Measurements from ENCODE around the gene ALG5. TPM values are rescaled to one million over a fixed set of nuclear protein-coding genes. Genes with fewer than 3 reads are reported as not detected.

Gene ALG5
- total RNA-seq, 1 experiment from 2014 or later, result 39.4 TPM

DNA sequence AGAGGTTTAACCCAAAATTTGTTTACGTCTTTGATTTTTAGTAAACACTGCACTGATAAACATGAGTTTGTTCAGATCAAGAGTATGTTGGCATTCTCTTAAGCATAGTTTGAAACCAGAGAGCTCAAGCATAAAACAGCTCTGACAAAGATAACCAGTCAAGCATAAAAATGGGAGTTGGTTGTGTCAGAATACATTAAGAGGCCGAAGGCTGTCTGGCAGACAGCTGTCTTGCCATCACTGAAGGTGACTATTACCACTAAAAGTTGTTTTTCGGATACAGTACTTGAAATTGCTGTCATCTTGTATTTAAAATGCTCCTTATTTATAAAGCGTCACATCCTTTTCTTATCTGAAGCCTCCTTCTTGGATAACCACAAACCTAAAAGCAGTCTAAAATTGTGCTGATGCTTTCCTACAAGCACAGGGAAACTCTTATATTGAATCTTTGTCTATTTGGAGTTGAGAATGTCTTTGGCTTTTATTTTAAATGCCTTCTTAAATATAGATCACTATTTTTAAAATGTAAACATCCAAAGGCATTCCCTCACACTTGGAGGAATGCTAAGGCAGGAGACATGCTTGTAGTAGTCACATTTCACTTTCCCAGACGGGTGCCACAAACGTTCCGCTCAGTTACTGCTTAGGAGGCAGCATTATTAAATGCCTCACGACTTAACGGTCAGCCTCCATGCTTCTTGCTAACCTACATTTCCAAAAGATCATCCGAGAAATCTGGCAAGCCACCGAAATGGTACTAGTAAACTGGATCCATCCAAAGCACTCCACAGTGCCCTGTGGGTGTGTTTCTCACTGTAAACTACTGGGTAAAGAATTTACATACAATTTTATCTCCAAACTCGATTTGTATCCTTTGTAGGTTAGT is 80.7 kb downstream of the ALG5 start:
- DNase-seq (ENCODE audit: low read depth in 1 of 2, low spot score in 2 of 2), result no peak
- no peaks in the 10 kb centered on the region for H3K27me3 ChIP-seq (replicated peaks)
- peak overlapping the region; percentile 93 for H3K27ac ChIP-seq
- peak overlapping the region; percentile 51 for H3K4me3 ChIP-seq
- peaks cover 4% of the 10 kb centered on the region; the same call in 1 of the 2 replicates for H3K36me3 ChIP-seq
- peaks cover 34% of the 10 kb centered on the region for H3K4me1 ChIP-seq (replicated peaks)
- no peaks in the 10 kb centered on the region for H3K9me3 ChIP-seq (replicated peaks)

DNA sequence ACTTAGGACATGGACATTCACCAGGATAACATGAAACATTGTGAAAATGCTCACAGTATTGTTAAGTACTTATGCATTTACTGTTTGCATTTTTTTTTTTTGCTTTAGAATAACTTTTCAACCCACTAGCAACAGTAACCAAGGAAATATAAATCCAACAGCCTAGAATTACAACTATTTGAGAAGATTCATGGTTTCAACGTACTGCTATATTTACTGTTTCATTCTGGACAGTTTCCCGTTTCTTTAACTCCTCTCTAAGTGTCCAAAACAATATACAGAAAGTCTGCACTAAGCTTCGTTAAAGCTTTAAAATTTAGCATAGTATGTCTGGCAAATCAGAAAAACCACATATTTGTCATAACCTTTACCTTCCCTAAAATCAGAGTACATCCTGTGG is 81.8 kb downstream of the ALG5 start:
- Histone ChIP-seq H3K4me1 (replicated peaks) (peaks cover 46% of the 10 kb centered on the region), H3K9me3 (replicated peaks) (no peaks in the 10 kb centered on the region), H3K27ac (peak overlapping the region; percentile 93), H3K4me3 (no peak overlapping the region), H3K36me3 (peaks cover 4% of the 10 kb centered on the region; the same call in 1 of the 2 replicates), H3K27me3 (replicated peaks) (no peaks in the 10 kb centered on the region)
- no peak for DNase-seq (ENCODE audit: low read depth in 1 of 2, low spot score in 2 of 2)

DNA sequence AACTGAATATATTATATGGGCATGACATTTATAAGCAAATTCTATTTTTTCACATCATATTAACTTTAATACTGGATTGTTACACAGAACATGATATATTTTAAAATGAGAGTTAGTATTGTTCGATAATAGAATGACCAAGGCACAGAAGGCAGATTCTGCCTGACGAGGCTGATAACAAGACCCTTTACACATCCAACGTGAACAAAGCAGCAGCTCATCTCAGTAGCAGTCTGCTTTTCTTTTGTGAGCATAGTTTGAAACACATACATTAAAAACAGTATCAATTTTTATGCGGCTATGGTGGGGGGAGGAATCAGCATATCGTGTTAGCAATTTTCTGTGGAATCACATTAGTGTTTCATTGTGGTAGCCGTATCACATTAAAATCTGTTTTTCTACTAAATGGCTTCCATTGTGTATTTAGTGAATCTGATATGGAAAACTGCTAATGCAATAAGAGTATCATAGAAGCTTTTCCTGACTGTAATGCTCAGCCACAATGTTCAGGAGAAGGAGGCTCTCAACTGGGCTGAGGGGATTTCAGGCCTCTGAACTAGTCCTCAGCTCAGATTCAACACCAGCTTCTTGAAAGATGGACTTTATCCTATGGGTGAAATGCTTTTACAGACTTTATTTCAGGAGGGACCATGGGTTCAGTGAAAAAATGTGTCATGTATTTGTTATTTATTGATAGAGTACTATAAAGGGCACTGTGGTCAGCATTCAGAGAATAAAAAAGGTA is 83.1 kb downstream of the ALG5 start:
- H3K27ac ChIP-seq, result no peak overlapping the region
- DNase-seq (ENCODE audit: low read depth in 1 of 2, low spot score in 2 of 2), result no peak

DNA sequence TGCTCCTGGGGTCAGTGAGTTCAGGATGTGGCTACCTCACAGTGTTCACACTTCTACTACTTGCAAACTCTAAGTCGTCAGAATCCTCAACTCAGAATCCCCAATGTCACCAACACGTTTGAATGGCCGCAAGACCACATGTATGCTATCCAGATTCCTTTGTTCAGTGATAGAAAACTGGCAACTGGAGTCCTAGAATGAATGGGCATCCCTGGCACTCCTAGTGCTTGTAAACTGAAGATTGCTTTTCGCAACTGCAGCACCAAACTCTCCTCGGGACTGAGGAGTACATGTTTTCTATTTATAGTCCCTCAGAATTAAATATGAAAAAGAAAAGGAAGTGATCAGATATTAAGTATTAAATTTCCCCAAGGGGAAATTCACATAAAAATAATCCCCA is 84.0 kb downstream of the ALG5 start:
- Histone ChIP-seq H3K27me3 (replicated peaks) (no peaks in the 10 kb centered on the region), H3K36me3 (peaks cover 4% of the 10 kb centered on the region; the same call in 1 of the 2 replicates), H3K9me3 (replicated peaks) (no peaks in the 10 kb centered on the region), H3K27ac (no peak overlapping the region), H3K4me1 (replicated peaks) (peaks cover 41% of the 10 kb centered on the region), H3K4me3 (no peak overlapping the region)
- DNase-seq (ENCODE audit: low read depth in 1 of 2, low spot score in 2 of 2), result no peak

More for the DNA sequence above, 83.1 kb downstream of the ALG5 start:
- Histone ChIP-seq H3K9me3 (replicated peaks) (no peaks in the 10 kb centered on the region), H3K4me1 (replicated peaks) (peaks cover 48% of the 10 kb centered on the region), H3K27me3 (replicated peaks) (no peaks in the 10 kb centered on the region), H3K4me3 (no peak overlapping the region), H3K36me3 (peaks cover 4% of the 10 kb centered on the region; the same call in 1 of the 2 replicates)

DNA sequence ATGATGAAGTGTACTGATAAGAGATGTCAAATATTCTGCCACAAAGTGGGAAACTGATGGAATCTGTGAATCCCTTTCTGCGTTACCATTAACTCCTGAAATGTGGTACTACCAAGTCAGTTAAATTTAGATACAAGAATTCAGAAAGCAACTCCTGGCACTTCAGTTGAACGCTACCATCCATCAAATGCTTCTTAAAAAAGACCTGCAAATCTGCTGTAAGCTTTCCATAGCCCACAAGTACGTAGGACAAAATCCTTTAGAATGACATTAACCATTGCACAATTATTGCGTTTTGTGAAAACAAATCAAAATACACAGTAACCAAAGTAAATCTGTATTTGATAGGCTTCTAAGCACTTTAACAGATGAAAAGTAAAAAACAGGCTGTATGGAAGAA is 84.5 kb downstream of the ALG5 start:
- no peak for DNase-seq (ENCODE audit: low read depth in 1 of 2, low spot score in 2 of 2)
- Histone ChIP-seq H3K4me3 (no peak overlapping the region), H3K27ac (no peak overlapping the region), H3K36me3 (peaks cover 4% of the 10 kb centered on the region; the same call in 1 of the 2 replicates), H3K4me1 (replicated peaks) (peaks cover 41% of the 10 kb centered on the region), H3K27me3 (replicated peaks) (no peaks in the 10 kb centered on the region), H3K9me3 (replicated peaks) (no peaks in the 10 kb centered on the region)

DNA sequence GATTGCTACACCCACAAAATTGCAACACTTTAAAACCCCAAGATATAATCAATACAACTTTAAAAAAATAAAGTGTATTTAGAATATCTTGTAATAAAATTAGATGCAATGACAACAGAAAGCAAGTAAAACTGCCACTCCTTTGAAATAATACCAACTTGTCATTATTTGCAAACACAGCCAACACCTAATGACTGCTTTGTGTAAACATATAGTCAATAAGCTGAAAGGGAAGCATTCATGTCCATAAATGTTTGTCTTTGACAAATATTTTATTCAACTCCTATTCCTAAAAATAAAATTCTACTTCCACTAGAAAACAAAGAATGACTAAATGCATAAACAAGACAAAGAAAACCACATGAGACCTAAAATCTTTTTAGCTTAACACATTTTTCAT is 85.7 kb downstream of the ALG5 start:
- no peak for DNase-seq (ENCODE audit: low read depth in 1 of 2, low spot score in 2 of 2)
- no peaks in the 10 kb centered on the region for H3K9me3 ChIP-seq (replicated peaks)

DNA sequence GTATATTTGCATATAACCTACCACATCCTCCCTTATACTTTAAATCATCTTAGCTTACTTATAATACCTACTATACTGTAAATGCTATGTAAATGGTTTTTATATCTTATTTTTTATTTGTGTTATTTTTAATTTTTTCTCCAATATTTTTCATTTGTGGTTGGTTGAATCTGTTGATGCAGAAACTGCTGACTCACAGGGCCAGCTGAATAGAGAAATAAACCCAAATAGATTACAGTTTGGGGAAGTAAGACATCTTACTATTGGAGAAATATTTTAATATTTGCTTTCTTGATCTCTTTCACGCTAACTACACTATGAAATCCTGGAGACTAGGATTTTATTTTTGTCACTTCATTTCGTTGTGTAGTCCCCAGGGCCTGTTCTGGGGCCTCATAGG is 86.2 kb downstream of the ALG5 start:
- no peak for DNase-seq (ENCODE audit: low read depth in 1 of 2, low spot score in 2 of 2)
- Histone ChIP-seq H3K27ac (no peak overlapping the region), H3K4me1 (replicated peaks) (peaks cover 36% of the 10 kb centered on the region), H3K4me3 (no peak overlapping the region), H3K9me3 (replicated peaks) (no peaks in the 10 kb centered on the region), H3K36me3 (peaks cover 4% of the 10 kb centered on the region; the same call in 1 of the 2 replicates), H3K27me3 (replicated peaks) (no peaks in the 10 kb centered on the region)

More for the DNA sequence above, 85.7 kb downstream of the ALG5 start:
- H3K27me3 ChIP-seq (replicated peaks), result no peaks in the 10 kb centered on the region
- peaks cover 41% of the 10 kb centered on the region for H3K4me1 ChIP-seq (replicated peaks)
- H3K4me3 ChIP-seq, result no peak overlapping the region
- peaks cover 4% of the 10 kb centered on the region; the same call in 1 of the 2 replicates for H3K36me3 ChIP-seq
- no peak overlapping the region for H3K27ac ChIP-seq

DNA sequence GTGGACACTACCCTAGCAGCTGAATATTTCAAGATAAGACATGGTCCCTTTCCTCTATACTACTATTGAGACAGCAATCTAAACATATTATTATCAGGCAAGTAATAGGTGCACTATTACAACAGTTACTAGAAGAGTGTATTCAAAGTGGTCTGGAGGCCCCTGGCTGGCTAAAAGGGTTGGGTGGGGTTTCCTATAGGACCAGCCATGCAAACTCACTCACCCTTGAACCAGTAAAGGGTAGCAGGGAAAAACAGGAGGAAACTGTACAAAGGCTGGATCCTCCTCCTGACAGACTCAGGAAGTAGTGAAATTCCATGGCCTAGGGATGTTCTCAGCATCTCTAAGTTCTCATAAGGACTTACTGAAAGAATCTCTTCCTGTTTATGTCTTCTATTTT is 86.8 kb downstream of the ALG5 start:
- no peak for DNase-seq (ENCODE audit: low read depth in 1 of 2, low spot score in 2 of 2)
- H3K4me3 ChIP-seq, result no peak overlapping the region
- peaks cover 30% of the 10 kb centered on the region for H3K4me1 ChIP-seq (replicated peaks)
- no peaks in the 10 kb centered on the region for H3K9me3 ChIP-seq (replicated peaks)
- H3K27me3 ChIP-seq (replicated peaks), result no peaks in the 10 kb centered on the region
- no peak overlapping the region for H3K27ac ChIP-seq
- H3K36me3 ChIP-seq, result peaks cover 4% of the 10 kb centered on the region; the same call in 1 of the 2 replicates

DNA sequence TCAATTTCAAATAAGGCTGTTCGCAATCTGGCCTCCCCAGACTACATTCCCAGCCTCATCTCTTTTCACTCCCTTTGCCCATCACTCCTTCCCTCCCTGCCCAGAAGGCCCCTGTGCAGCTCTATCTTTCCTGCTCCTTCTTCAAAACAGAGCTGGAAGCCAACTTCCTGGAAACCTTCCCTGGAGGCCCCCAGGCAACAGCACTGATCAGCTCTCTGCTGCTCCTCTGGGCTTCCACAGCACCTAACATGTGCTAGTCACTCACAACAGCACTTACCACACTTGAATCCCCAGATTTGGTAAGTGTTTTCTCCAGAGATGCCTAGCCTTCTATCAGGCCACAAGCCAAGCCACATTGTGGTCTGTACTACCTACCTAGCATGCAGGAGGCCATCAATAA is 88.6 kb downstream of the ALG5 start:
- H3K27me3 ChIP-seq (replicated peaks), result no peaks in the 10 kb centered on the region
- DNase-seq (ENCODE audit: low read depth in 1 of 2, low spot score in 2 of 2), result no peak
- H3K27ac ChIP-seq, result no peak overlapping the region
- no peaks in the 10 kb centered on the region for H3K9me3 ChIP-seq (replicated peaks)
- H3K4me3 ChIP-seq, result no peak overlapping the region
- H3K36me3 ChIP-seq, result peaks cover 9% of the 10 kb centered on the region; the same call in 1 of the 2 replicates
- H3K4me1 ChIP-seq (replicated peaks), result peaks cover 19% of the 10 kb centered on the region

DNA sequence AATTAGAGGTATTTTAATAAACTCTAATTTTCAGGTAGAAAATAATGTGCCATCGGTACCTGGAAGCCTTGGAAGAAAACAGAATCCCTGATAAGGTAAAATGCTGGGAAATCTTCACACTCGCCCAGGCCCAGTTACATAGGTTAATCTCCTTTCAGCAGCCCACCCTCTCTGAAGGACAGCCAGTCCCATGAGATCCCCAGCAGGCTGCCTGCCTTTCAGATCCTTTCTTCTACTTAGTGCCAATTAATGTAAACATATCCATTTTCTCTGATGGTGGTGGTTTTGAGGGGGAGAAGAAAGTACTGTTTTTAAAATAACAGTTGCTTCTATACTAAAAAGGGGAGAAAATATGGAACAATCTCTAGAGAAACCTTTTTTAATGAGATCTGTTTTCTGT is 91.3 kb downstream of the ALG5 start:
- Histone ChIP-seq H3K9me3 (replicated peaks) (no peaks in the 10 kb centered on the region), H3K27ac (no peak overlapping the region), H3K4me1 (replicated peaks) (peaks cover 7% of the 10 kb centered on the region), H3K27me3 (replicated peaks) (no peaks in the 10 kb centered on the region), H3K4me3 (no peak overlapping the region), H3K36me3 (peaks cover 13% of the 10 kb centered on the region; the same call in 1 of the 2 replicates)
- DNase-seq (ENCODE audit: low read depth in 1 of 2, low spot score in 2 of 2), result no peak

DNA sequence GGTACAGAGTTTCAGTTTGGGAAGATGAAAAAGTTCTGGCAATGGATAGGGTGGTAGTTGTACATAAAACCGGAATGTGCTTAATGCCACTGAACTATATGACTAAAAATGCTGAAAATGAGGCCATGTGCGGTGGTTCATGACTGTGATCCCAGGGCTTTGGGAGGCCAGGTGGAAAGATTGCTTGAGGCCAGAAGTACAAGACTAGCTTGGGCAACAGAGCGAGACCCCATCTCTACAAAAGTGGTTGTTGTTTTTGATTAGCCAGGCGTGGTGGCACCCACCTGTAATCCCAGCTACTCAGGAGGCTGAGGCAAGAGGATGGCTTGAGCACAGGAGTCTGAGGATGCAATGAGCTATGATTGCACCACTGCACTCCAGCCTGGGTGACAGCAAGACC is 91.9 kb downstream of the ALG5 start:
- no peak for DNase-seq (ENCODE audit: low read depth in 1 of 2, low spot score in 2 of 2)
- no peak overlapping the region for H3K27ac ChIP-seq
- peaks cover 13% of the 10 kb centered on the region; the same call in 1 of the 2 replicates for H3K36me3 ChIP-seq
- no peaks in the 10 kb centered on the region for H3K9me3 ChIP-seq (replicated peaks)
- H3K4me1 ChIP-seq (replicated peaks), result peaks cover 1% of the 10 kb centered on the region; the same call in 1 of the 2 replicates
- no peaks in the 10 kb centered on the region for H3K27me3 ChIP-seq (replicated peaks)
- no peak overlapping the region for H3K4me3 ChIP-seq

DNA sequence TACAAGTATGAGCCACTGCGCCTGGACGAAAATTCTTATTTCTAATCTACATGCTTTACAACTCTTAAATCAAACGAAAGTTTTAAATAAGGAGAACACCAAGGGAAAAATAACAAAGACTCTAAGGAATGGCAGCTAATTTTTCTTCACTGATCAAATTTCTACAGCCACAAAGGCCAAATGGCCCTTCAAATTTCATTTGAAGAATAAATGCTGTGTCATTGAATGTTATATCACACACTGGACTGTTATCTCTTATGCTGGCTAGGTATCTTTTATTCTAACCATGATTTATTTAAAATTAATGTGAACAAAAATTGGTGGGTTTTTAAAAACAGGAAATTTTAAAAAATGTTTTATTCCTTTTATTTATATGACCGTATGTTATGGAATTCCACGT is 93.2 kb downstream of the ALG5 start:
- Histone ChIP-seq H3K4me3 (no peak overlapping the region), H3K4me1 (replicated peaks) (no peaks in the 10 kb centered on the region; the same call in 1 of the 2 replicates), H3K27me3 (replicated peaks) (no peaks in the 10 kb centered on the region), H3K9me3 (replicated peaks) (no peaks in the 10 kb centered on the region), H3K36me3 (peaks cover 17% of the 10 kb centered on the region; the same call in 1 of the 2 replicates), H3K27ac (no peak overlapping the region)
- DNase-seq (ENCODE audit: low read depth in 1 of 2, low spot score in 2 of 2), result no peak

DNA sequence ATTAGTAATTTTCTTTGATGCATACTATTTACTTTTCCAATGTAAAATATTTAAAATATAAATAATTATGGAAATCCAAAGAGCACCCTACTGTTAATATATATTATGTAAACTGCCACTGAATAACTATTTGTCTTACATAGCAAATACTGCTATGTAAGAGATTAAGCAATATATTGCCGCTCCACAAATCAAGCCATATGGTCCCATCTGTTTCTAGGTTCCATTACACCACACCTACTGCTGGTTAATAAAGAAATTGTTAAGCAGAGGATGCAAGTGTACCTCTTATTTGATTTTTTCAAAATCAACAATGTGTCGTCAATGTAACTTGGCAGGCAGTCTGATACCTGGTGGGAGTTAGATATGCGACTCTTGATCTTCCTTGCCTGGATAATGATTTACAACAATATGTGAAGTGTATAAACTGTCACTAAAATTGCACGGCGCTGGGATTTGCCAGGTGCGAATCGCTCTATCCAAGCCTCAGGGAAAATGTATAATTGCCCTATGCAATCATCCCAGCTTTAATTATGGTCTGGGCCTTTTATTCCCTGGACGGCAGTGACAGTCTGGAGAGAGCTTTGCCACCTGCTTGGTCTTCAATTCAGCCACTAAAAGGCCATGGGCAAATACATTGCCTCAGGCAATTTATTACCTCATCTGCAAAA is 95.1 kb downstream of the ALG5 start:
- no peak overlapping the region for H3K27ac ChIP-seq

More for the DNA sequence above, 95.1 kb downstream of the ALG5 start:
- peaks cover 22% of the 10 kb centered on the region; the same call in 1 of the 2 replicates for H3K36me3 ChIP-seq
- no peaks in the 10 kb centered on the region for H3K9me3 ChIP-seq (replicated peaks)
- DNase-seq (ENCODE audit: low read depth in 1 of 2, low spot score in 2 of 2), result no peak
- H3K4me3 ChIP-seq, result no peak overlapping the region
- H3K4me1 ChIP-seq (replicated peaks), result no peaks in the 10 kb centered on the region; the same call in 1 of the 2 replicates
- no peaks in the 10 kb centered on the region for H3K27me3 ChIP-seq (replicated peaks)
